Measurements from ENCODE around the gene PRRG1.
"Not testable (repeated sequence)": the region's sequence is repeated elsewhere in the genome, so short reads cannot be mapped to it uniquely, and the experiment has no call there.

PRRG1 gene

DNA sequence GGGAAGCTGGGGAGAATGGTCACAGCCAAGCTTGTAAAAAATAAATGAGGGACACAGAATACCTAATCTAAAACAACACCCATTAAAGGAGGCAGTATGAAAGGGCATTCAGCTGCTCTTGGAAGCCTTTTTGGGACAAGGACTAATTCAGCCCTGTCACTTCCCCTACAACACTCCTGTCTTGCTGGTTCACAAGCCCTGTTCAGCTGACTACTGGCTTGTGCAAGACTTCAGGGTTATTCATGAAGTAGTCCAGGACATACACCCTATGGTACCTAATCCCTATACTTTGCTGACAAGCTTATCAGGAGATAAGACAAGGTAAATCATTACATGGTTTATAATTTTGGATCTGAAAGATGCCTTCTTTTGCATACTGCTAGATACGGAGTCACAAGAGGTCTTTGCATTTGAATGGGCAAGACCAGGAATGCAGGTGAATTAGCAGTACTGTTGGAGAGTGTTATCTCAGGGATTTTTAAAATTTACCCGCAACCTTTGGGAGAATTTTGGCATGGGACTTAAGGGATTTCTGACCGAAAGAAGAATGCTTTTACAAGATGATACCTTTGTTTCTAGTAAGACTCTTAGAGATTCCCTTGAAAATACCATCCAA is 119.1 kb downstream of the PRRG1 start:
- H3K36me3 Mint-ChIP-seq: no peaks in the 10 kb centered on the region
- H3K4me1 Mint-ChIP-seq: no peaks in the 10 kb centered on the region
- no peaks in the 10 kb centered on the region for H3K9me3 Mint-ChIP-seq
- ATAC-seq (ENCODE audit: low read depth): no peak
- H3K27me3 Mint-ChIP-seq: peaks cover 1% of the 10 kb centered on the region
- H3K27ac Mint-ChIP-seq: no peak overlapping the region
- H3K4me3 Mint-ChIP-seq: no peak overlapping the region
- no peak for DNase-seq (ENCODE audit: low spot score in 2 of 2)

DNA sequence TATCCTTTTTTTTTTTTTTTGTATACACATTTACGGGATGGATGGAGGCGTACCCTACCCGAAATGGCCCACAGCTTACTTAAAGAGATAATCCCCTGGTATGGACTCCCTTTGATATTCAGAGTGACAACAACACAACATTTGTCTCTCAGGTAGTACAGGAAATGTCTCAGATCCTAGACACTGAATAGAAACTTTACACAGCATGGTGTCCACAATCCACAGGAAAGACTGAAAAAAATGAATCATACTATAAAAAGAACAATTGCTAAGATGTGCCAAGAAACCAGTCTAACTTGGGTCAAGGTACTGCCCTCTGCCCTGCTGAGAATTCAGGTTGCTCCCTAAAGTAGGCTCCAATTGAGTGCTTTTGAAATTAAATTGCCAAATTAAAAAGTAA is 121.5 kb downstream of the PRRG1 start:
- no peaks in the 10 kb centered on the region for H3K36me3 Mint-ChIP-seq
- H3K4me3 Mint-ChIP-seq: no peak overlapping the region
- no peaks in the 10 kb centered on the region for H3K4me1 Mint-ChIP-seq
- peaks cover 2% of the 10 kb centered on the region for H3K27me3 Mint-ChIP-seq
- no peaks in the 10 kb centered on the region for H3K9me3 Mint-ChIP-seq
- H3K27ac Mint-ChIP-seq: no peak overlapping the region
- ATAC-seq (ENCODE audit: low read depth) (no peak), DNase-seq (ENCODE audit: low spot score in 2 of 2) (no peak)

DNA sequence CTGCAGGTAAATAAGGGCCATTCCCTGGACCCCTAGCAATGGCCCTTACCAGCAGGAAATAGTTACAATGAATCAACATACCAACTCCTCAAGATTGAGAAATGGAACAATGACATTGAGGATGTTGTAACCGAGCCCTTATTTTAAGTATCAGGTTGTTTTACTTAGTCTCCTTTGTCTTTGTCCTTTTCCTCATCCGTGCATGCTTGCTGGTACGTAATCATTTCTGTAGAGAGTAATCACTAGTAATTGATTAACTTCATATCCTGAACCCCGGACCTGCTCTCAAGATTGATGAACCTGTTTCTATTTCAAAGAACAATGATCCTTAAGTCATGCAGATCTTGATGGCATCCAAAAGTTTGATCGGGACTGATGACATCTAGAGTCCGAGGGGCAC is 123.7 kb downstream of the PRRG1 start:
- H3K4me1 Mint-ChIP-seq: no peaks in the 10 kb centered on the region
- no peaks in the 10 kb centered on the region for H3K9me3 Mint-ChIP-seq
- DNase-seq (ENCODE audit: low spot score in 2 of 2): no peak
- no peaks in the 10 kb centered on the region for H3K36me3 Mint-ChIP-seq
- peaks cover 2% of the 10 kb centered on the region for H3K27me3 Mint-ChIP-seq
- no peak overlapping the region for H3K27ac Mint-ChIP-seq
- no peak overlapping the region for H3K4me3 Mint-ChIP-seq
- no peak for ATAC-seq (ENCODE audit: low read depth)

DNA sequence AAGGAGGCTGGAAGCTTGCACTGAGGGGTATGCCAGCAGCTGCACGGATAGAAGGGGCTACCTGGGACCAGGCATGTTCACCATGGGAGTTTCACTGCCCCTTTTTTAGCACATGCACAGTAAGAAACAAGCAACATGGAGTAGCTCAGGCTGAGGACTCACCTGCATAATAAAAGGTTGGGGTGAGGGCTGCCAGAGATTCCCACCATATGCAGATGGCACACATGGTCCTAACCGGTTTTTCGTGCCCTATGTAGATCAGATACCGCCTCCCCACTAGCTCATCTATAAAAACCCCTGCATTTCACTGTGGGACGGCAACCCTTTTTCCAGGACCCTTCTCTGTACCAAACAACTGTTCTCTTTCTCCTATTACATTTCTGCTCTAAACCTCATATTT is 125.3 kb downstream of the PRRG1 start:
- H3K36me3 Mint-ChIP-seq: no peaks in the 10 kb centered on the region
- no peak for DNase-seq (ENCODE audit: low spot score in 2 of 2)
- ATAC-seq (ENCODE audit: low read depth): no peak
- H3K4me3 Mint-ChIP-seq: no peak overlapping the region
- H3K27ac Mint-ChIP-seq: no peak overlapping the region
- peaks cover 4% of the 10 kb centered on the region for H3K27me3 Mint-ChIP-seq
- no peaks in the 10 kb centered on the region for H3K9me3 Mint-ChIP-seq
- H3K4me1 Mint-ChIP-seq: no peaks in the 10 kb centered on the region

DNA sequence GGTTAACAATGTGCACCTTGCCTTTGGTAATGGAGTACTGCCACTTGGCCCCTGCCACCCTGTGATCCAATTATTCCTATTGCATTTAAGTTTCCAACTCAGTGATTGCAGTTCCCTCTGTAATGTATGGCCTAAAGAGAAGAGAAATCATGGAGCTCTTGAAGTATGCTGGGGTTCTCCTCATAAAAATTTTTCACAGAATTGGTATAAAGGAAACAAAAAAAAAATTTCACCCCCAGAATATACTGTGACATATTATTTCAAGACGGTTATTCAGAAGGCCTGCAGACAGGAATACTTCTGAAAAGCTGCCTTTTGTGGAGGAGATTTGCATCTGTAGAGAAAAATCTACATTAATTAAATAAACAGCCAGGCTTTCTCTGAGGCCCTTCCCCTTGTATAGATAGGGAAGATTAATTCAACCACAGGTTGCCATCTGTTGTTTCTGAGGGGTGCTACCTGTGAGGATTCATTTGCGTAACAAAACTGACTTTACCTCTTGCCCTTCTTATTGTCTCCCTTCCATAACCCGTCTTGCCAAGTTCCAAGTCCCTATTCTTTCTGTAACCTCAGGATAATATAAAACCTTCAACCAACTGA is 127.5 kb downstream of the PRRG1 start:
- ATAC-seq (ENCODE audit: low read depth) (no peak), DNase-seq (ENCODE audit: low spot score in 2 of 2) (no peak)
- H3K4me1 Mint-ChIP-seq: no peaks in the 10 kb centered on the region
- no peaks in the 10 kb centered on the region for H3K9me3 Mint-ChIP-seq
- peaks cover 4% of the 10 kb centered on the region for H3K27me3 Mint-ChIP-seq
- no peak overlapping the region for H3K27ac Mint-ChIP-seq
- no peak overlapping the region for H3K4me3 Mint-ChIP-seq
- no peaks in the 10 kb centered on the region for H3K36me3 Mint-ChIP-seq

GRCh38 chrX:37484335-37484734 is 135.2 kb downstream of the PRRG1 start:
- not testable (repeated sequence) for H3K36me3 Mint-ChIP-seq; H3K4me1 Mint-ChIP-seq; ATAC-seq (ENCODE audit: low read depth); H3K27me3 Mint-ChIP-seq; DNase-seq (ENCODE audit: low spot score in 2 of 2); H3K9me3 Mint-ChIP-seq; H3K27ac Mint-ChIP-seq; H3K4me3 Mint-ChIP-seq

DNA sequence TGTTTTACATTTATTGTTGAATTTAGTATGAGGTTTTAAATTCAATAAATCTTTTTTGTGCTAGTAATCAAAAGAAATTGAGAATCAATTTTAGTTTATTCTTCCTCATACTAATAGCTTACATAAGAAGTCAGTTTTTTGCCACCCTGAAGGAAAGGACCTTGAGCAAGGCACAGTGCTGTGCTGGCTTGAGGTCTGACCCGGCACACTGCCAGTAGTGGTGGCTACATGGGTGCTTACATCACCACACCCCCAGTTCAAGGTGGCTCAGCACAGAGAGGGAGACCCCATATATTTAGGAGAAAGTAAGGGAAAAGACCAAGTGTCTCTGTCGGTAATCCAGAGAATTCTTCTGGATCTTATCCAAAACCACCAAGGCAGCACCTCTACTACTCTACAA is 136.3 kb downstream of the PRRG1 start:
- Mint-ChIP-seq H3K9me3 (no peaks in the 10 kb centered on the region), H3K27ac (no peak overlapping the region), H3K4me3 (no peak overlapping the region), H3K36me3 (no peaks in the 10 kb centered on the region), H3K4me1 (no peaks in the 10 kb centered on the region), H3K27me3 (peaks cover 5% of the 10 kb centered on the region)
- ATAC-seq (ENCODE audit: low read depth): no peak
- DNase-seq (ENCODE audit: low spot score in 2 of 2): no peak

DNA sequence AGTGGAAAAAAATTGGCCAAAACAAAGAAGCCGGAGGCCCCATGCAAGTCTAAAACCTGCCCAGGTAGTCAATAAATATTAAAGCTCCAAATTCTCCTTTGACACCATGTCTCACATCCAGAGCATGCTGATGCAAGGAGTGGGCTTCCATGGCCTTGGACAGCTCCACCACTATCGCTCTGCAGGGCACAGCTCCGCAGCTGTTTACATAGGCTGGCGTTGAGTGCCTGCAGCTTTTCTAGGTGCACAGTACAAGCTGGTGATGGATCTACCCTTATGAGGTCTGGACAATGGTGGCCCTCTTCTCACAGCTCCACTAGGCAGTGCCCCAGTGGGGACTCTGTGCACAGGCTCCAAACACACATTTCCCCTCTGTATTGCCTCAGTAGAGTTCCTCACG is 138.1 kb downstream of the PRRG1 start:
- DNase-seq (ENCODE audit: low spot score in 2 of 2): no peak
- no peak overlapping the region for H3K4me3 Mint-ChIP-seq

DNA sequence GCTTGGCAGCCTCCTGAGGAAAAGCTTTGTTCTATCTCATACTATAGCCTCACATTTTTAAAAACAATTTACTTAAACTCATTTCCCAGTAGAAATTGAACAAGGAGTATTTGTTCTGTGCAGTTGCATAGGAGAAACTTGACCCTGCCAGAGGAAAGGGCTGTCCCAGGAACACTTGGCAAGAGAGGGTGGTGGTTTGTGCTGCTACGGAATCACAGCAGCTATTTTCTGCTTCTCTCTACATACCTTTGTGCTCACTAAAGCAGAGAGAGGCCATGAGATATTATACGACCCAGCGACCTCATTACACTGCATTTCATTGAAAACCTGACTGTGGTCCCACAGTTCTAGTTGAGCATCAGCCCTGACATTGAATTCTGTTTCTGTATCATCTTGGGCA is 139.2 kb downstream of the PRRG1 start:
- Mint-ChIP-seq H3K4me3 (no peak overlapping the region), H3K27me3 (peaks cover 4% of the 10 kb centered on the region), H3K27ac (no peak overlapping the region), H3K36me3 (no peaks in the 10 kb centered on the region), H3K9me3 (no peaks in the 10 kb centered on the region), H3K4me1 (no peaks in the 10 kb centered on the region)
- no peak for ATAC-seq (ENCODE audit: low read depth)
- DNase-seq (ENCODE audit: low spot score in 2 of 2): no peak

More for the DNA sequence above, 138.1 kb downstream of the PRRG1 start:
- H3K27ac Mint-ChIP-seq: no peak overlapping the region
- H3K27me3 Mint-ChIP-seq: peaks cover 5% of the 10 kb centered on the region
- no peaks in the 10 kb centered on the region for H3K4me1 Mint-ChIP-seq
- H3K9me3 Mint-ChIP-seq: no peaks in the 10 kb centered on the region
- ATAC-seq (ENCODE audit: low read depth): no peak
- H3K36me3 Mint-ChIP-seq: no peaks in the 10 kb centered on the region

DNA sequence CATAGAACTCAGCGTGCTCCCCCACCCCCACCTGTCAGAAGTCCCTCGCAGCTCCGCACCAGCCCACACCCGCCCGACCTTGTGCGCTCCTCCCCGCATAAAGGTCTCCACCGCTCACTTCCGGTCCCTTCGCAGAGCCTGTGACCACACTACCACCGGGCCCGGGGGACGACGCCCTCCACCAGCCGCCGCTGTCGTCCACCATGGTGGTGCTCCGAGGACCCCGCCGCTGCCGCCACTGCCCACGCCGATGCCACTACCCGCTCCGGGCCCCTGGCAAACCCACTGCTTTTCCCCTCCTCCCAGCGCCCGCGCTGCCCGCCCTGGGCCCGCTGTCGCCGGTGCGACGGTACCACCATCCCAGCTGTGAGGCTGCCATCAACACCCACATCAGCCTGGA is 142.5 kb downstream of the PRRG1 start:
- H3K27me3 Mint-ChIP-seq: peaks cover 5% of the 10 kb centered on the region
- ATAC-seq (ENCODE audit: low read depth): no peak
- H3K4me1 Mint-ChIP-seq: no peaks in the 10 kb centered on the region

DNA sequence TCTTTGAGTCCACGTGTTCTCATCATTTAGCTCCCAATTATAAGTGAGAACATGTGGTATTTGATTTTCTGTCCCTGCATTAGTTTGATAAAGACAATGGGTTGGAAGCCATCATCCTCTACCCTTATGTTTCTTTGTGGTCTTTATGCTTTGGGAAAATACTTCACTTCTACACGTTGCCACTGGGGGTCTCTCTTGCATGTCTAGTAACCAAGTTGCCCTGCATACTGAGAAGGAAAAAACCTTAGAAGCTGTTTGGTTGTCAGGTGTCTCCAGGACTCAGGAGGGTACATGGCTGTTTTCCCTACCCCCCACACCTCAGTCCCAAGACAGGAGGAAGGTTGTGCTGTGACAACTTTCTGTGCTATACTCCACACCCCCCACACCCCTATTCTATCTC is 146.6 kb downstream of the PRRG1 start:
- not testable (repeated sequence) for H3K4me3 Mint-ChIP-seq; H3K27ac Mint-ChIP-seq; H3K9me3 Mint-ChIP-seq; ATAC-seq (ENCODE audit: low read depth); H3K36me3 Mint-ChIP-seq; H3K27me3 Mint-ChIP-seq; DNase-seq (ENCODE audit: low spot score in 2 of 2); H3K4me1 Mint-ChIP-seq

More for the DNA sequence above, 142.5 kb downstream of the PRRG1 start:
- no peaks in the 10 kb centered on the region for H3K9me3 Mint-ChIP-seq
- no peak overlapping the region for H3K4me3 Mint-ChIP-seq
- no peaks in the 10 kb centered on the region for H3K36me3 Mint-ChIP-seq
- DNase-seq (ENCODE audit: low spot score in 2 of 2): no peak
- H3K27ac Mint-ChIP-seq: no peak overlapping the region

DNA sequence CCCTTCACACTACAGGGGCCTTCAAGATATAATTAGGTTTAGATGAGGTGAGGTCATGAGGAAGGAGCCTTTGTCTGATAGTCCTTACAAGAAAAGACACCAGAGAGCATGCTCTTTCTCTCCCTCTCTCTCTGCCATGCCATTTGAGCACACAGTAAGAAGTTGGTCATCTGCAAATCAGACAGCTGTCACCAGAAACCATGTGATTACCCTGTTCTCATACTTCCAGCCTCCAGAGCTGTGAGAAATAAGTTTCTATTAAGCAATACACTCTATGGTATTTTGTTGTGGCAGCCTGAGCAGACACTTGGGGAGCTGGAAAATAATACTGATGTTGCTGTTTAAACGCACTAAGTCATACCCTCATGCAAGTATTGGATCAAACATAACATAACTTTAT is 148.0 kb downstream of the PRRG1 start:
- not testable (repeated sequence) for DNase-seq (ENCODE audit: low spot score in 2 of 2); H3K27ac Mint-ChIP-seq; H3K4me3 Mint-ChIP-seq; H3K4me1 Mint-ChIP-seq; ATAC-seq (ENCODE audit: low read depth); H3K27me3 Mint-ChIP-seq; H3K36me3 Mint-ChIP-seq; H3K9me3 Mint-ChIP-seq

GRCh38 chrX:37498323-37498722 is 149.2 kb downstream of the PRRG1 start:
- not testable (repeated sequence) for H3K9me3 Mint-ChIP-seq; H3K4me1 Mint-ChIP-seq; H3K27ac Mint-ChIP-seq; H3K36me3 Mint-ChIP-seq; ATAC-seq (ENCODE audit: low read depth); DNase-seq (ENCODE audit: low spot score in 2 of 2); H3K27me3 Mint-ChIP-seq; H3K4me3 Mint-ChIP-seq

DNA sequence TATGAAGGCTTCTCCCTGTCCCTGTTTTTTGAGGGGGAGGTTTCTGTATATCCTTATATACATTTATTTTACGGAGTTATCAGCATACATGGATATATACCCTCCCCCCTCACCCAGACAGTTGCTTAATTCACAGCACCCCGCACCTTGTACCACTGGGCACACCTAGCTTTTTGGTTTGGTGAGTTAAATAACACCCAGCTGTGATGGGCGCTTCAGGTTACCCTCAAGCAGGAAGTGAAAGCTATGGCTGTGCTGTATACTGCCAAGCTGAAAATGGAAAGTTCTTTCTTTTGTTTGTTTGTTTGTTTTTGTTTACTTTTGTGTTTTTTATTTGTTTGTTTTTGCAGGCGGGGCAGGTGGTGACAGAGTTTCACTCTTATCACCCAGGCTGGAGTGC is 150.5 kb downstream of the PRRG1 start:
- H3K4me1 Mint-ChIP-seq; H3K27ac Mint-ChIP-seq; H3K27me3 Mint-ChIP-seq; H3K36me3 Mint-ChIP-seq; H3K4me3 Mint-ChIP-seq; H3K9me3 Mint-ChIP-seq; DNase-seq (ENCODE audit: low spot score in 2 of 2): not testable (repeated sequence)
- peak; percentile 37 for ATAC-seq (ENCODE audit: low read depth)

GRCh38 chrX:37504991-37505390 is 155.8 kb downstream of the PRRG1 start:
- H3K36me3 Mint-ChIP-seq: no peaks in the 10 kb centered on the region
- no peaks in the 10 kb centered on the region for H3K4me1 Mint-ChIP-seq
- no peaks in the 10 kb centered on the region for H3K9me3 Mint-ChIP-seq
- ATAC-seq (ENCODE audit: low read depth) (no peak), DNase-seq (ENCODE audit: low spot score in 2 of 2) (no peak)
- H3K27ac Mint-ChIP-seq: no peak overlapping the region
- peaks cover 2% of the 10 kb centered on the region for H3K27me3 Mint-ChIP-seq
- H3K4me3 Mint-ChIP-seq: no peak overlapping the region
